ENCODE measurements around the gene ARHGAP10.
A peak's percentile ranks its signal among the peaks of the same experiment; 100 is the strongest.

Gene ARHGAP10, protein sequence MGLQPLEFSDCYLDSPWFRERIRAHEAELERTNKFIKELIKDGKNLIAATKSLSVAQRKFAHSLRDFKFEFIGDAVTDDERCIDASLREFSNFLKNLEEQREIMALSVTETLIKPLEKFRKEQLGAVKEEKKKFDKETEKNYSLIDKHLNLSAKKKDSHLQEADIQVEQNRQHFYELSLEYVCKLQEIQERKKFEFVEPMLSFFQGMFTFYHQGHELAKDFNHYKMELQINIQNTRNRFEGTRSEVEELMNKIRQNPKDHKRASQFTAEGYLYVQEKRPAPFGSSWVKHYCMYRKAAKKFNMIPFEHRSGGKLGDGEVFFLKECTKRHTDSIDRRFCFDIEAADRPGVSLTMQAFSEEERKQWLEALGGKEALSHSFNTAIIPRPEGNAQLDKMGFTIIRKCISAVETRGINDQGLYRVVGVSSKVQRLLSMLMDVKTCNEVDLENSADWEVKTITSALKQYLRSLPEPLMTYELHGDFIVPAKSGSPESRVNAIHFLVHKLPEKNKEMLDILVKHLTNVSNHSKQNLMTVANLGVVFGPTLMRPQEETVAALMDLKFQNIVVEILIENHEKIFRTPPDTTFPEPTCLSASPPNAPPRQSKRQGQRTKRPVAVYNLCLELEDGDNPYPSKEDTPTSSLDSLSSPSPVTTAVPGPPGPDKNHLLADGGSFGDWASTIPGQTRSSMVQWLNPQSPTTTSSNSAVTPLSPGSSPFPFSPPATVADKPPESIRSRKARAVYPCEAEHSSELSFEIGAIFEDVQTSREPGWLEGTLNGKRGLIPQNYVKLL

DNA sequence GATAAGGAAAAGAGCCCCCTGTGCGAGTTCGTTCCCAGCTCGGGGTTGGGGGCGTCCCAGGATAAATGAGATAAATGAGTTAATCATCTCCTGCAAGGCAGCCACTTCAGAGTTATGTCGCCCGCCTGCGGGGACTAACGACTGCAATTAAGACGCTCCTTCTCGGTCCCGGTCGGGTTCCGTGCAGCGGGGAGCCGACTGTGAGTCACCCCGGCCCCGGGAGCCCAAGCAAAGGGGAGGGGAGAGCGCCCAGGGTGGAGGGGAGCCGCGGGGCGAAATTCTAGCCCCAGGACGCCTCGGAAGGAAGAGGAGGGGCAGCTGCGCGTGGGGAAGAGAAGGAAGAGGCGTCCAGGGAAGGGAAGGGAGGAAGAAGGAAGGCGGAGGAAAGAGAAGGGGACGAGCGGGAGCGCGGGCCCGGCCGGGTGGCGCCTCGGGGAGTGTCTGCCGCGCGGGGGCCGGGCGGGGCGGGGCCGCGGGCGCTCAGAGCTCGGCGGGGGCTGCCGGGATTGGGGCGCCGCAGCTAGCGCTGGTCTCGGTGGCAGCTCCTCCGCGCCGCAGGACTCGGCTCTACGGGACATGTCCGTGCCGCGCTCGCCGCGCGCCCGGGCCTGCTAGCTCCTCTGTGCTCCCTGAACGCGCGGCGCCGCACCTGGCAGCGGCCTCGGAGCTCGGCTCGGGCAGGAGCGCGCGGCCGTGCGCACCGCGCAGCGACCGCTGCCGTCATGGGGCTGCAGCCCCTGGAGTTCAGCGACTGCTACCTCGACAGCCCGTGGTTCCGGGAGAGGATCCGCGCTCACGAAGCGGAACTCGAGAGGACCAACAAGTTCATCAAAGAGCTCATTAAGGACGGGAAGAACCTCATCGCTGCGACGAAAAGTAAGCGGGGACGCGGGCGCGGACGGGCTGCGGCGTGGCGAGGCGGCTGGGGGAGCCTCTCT is at the start of gene ARHGAP10:
Gene ARHGAP10, plus strand, starts transcription at position 509 of the 938 bp plus-strand sequence. Its CDS starts 214 bp downstream, at position 723.
- peak; percentile 74 for DNase-seq (ENCODE audit: low spot score)

DNA sequence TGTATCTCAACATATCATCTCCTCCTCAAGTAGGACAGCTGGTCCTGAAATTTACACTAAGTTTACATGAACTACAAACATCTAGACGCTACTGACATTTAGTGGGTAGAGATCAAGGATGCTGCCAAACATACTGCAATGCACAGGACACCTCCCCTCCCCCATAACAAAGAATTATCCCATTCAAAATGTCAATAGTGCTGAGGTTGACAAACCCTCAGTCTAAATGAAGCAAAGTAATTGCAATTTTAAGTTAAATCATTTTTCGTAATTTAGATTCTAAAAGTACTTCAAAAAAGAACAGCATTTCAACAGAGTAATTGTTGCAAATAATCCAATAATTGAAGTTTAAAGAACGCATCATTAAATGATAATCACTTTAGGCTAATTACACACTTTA is 49.1 kb upstream of the ARHGAP10 start:
- no peak for DNase-seq (ENCODE audit: low spot score)

DNA sequence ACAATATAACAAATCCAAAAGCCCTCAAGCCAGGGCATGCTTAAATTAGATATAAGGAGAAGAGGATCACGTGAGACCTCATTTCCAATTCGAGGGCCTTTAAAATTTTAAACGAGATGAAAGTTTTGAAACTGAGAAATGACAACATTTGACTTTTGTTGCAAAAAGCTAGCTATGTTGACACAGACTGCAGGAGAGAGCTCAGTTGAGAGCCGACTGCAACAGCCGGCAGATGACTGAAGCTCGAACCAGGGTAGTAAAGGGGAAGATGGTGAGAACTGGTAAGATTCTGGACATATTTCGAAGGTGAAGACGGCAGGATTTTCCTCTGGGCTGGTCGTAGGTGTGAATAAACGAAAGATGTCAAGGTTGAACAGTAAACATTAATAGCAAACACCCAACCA is 48.7 kb upstream of the ARHGAP10 start:
- peak; percentile 10 for DNase-seq (ENCODE audit: low spot score)

DNA sequence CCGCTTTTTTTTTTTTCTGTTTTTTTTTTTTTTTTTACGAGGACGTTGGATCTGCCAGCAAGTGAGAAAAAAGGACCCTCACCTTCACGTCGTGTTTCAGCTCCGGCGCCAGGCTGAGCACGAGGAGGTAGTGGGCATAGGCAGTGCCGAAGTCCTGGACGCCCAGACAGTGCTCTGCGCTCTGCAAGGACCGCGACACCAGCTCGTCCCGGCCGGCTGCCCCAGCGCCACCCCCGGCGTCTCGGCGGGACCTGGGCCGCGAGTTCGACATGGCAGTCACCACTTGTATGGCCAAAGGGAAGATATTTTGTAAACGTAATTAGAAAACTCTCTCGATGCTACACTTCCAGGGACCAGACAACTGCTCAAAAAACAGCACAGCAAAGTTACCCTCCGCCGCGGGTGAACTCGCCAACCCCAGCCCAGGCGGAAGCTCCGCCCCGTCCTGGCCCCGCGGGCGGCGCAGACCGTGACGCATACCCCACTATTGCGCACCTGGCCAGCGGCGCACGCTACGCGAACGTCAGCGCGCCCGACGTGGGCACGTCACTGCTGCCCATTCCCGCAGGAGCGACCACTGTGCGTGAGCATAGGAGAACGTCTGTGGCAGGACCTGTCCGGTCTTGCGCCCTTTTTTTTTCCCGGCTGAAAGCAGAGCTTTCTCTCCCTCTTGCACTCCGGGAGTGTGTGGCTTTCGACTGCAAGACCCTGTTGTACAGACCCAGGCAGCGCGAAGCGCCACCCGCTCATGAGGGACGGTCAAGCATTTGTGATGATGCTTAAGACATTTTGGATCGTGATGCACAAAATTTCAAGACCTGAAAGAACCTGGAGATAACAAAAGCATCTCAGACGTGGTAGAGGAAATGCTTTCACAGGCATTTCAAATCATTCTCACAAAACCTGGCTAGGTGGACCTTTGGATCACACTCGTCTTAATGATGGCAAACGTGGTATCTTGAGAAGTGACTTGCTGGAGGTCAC is 47.9 kb upstream of the ARHGAP10 start, which contains the start of gene PRMT9:
Gene PRMT9, minus strand, starts transcription at position 447 of the 984 bp plus-strand sequence. Its CDS starts 176 bp downstream, at position 271.
- DNase-seq (ENCODE audit: low spot score) = peak; percentile 83

DNA sequence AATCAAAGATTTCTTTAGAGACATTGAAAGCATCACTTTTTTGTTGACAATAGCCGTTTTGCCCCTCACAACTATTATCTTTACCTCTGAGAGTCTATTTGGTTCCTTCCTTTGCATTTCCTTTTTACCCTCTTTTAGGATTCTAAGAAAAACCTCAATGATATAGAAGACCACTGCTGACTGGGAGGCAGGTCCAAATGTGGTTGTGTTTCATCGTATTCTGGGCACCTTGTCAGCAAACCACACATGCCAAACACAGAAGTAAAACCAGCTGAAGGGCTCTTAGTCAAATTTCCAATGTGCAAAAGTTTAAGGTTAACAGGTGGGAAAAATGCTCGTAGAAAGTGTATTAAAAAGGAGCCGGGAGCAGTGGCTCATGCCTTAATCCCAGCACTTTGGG is 42.8 kb upstream of the ARHGAP10 start:
- DNase-seq (ENCODE audit: low spot score) = peak; percentile 24

DNA sequence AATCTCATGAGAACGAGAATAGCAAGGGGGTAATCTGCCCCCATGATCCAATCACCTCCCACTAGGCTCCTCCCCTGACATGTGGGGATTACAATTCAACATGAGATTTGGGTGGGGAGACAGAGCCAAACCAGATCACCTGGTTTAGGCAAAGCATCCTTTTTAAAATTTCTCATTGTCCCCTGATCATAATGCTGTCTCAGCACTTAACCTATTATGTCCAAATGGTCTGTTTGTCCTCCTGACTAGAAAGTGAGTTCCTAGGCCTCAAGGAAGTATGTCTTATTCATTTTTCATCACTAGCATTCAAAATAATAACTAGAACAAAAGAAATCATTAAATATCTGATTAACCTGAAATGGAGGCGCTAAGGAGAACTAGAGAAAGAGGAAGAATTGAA is 40.1 kb upstream of the ARHGAP10 start:
- no peak for DNase-seq (ENCODE audit: low spot score)

DNA sequence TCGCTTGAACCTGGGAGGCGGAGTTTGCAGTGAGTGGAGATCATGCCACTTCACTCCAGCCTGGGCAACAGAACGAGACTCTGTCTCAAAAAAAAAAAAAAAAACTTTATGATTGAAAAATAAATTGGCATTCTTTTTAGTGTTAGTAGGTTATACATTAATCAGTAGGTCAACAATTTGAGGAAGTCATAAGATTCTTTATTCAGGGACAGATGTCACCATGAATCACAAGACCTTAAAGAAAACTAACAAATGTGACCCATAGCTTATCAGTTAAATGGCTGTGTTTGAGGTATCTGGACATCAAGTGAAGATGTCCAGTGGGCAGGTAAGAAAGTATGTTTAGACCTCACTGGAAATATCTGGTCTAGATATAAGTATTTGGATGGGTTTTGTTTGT is 38.7 kb upstream of the ARHGAP10 start:
- no peak for DNase-seq (ENCODE audit: low spot score)

DNA sequence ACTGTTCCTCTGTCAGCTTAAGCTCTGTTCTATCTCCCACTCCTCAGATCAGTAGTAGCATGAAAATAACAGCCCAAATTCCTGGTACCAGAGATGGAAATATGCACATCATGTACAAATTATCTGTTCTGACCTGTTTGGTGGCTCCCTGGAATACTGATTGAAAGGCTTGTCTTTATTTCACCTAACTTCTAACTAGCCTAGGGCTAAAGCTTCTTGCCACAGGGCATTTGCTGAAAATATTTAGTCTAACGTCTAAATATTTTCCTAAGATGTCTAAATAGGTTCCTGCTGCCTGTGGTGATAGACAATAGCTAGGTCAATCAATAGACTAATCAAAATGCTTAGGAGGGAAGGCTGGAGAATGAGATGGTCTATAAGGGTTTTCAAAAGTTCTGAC is 35.0 kb upstream of the ARHGAP10 start:
- no peak for DNase-seq (ENCODE audit: low spot score)

DNA sequence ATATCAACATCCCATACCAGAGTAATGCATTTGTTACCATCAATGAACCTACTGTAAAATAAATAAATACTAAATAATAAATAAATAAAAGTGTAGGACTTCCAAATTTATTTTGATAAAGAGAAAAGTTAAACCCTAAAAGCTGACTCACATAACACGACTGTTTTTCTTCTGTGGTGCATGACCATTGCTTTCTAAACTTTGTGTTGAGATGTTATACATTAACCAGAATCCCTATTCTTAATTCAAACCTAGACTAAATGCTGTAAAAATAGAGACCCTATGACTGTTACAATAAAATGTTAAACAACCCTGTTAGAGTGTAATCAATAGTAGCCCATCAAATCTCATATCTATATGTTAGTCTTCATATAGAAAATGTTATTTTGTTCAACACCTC is 27.0 kb upstream of the ARHGAP10 start:
- DNase-seq (ENCODE audit: low spot score) = no peak

DNA sequence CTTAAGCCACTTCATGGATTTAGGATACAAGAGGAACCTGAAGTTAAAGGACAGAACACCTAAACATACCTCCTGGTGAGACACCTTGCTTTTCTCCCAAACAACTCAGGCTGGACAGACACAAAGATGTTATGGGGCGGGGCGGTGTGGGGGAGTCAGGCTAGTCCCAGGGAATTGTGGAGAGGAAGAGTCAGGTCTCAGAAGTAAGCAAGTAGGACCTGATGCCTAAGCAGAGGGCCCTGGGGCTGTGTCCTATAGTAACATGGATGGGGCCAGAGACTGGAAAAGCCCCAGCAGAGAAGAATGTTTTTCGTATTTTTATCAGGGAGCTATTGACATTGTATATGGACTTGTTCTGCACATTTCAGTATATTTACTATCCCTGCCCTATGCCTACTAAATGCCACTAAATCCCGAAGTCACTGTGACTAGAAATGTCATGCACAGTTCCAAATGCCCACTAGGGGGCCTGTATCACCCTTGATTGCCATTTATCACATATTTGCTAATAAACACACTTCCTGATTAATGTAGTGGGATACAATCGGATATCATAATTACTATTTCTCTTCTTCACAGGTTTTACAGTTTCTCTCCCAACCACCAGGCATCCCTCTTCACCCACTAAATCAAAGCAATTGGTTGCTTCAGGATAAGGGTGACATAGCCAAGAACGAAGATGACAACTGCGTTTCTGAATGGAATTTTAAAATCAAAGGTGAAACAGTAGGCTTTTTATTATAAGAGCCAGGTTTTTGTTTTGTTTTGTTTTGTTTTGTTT is 23.8 kb upstream of the ARHGAP10 start:
- DNase-seq (ENCODE audit: low spot score) = peak; percentile 74

DNA sequence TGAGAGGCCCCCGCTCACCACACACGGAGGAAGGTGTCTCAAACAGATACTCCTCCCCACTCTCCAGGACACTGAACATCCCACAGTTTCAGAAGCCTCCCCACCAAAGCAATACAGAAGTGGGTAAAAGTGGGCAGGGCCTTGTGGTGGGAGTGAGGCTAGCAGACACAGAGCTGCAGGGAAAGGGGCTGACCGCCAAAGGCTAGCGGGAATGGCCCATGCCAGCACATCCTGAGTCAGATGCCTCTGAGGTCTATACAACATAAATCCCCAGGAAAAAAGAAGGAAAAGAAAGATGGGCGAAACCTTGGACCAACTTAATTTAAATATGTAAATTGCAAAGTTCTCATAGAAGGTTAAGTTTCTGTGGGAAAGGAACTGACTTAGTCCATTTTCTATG is 21.9 kb upstream of the ARHGAP10 start:
- no peak for DNase-seq (ENCODE audit: low spot score)

DNA sequence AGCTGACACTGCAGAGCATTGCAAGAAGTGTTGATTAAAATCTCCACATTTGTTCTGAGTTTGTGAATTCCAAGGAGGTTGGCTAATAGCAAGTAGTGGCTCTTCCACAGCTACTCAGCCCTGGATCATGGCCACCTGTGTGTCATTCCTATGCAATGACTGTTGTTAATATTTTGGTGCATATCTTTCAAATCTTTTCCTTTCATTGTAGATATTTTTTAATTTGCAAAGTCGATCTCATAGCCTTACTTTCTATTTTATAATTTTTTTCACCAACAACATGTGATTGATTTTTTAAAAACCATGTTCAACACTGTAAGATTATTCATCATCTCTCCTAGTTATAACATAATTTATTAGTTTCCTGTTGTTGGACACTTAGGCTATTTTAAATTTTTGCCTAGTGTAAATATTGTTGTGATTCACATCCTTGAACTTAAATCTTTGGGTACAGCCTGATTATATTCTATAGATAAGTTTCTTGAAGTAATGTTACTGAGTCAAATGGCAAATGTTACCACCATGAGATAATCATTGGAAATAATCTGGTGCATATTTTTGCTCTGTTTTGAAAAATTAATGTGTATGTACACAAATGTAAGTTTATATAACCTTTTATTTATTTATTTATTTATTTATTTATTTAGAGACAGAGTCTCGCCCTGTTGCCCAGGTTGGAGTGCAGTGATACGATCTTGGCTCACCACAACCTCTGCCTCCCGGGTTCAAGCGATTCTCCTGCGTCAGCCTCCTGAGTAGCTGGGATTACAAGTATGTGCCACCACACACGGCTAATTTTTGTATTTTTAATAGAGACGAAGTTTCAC is 17.1 kb upstream of the ARHGAP10 start:
- DNase-seq (ENCODE audit: low spot score) = no peak

DNA sequence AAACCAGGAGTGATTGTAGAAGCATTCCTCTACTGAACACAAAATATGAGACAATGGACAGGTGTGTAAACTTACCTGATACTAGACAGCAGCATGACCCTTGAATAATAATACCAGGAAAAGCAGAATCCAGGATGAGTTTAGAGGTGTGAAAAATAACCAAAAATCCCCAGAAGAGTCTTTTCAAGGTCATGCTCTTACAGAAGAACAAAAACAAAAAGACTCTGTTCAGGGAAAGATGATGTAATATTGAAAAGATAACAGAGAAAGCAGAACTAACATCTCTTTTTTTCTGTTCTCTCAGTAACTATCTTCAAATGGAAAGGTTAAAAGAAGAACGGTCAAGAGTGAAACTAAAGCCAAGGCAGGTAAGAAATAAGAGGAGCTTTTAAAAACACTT is 14.0 kb upstream of the ARHGAP10 start:
- no peak for DNase-seq (ENCODE audit: low spot score)

DNA sequence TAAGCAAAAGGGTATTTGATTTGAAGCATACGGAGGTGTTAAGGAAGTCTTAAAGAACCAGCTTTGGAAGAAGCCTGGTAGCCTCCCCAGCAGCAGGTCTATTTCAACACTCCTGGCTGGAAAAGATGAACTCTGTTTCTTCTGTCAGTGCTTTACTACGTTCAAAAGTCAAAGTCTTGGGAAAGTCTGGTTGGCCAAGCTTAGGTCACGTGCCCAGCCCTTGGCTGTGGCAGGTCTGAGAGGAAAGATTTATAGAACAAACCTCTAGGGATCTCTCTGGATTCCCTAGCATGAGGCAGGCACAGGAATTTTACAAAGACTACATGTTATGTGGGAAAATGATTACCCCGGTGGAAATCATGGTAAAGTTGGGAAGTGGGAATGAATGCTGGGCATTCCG is 8.6 kb upstream of the ARHGAP10 start:
- no peak for DNase-seq (ENCODE audit: low spot score)

DNA sequence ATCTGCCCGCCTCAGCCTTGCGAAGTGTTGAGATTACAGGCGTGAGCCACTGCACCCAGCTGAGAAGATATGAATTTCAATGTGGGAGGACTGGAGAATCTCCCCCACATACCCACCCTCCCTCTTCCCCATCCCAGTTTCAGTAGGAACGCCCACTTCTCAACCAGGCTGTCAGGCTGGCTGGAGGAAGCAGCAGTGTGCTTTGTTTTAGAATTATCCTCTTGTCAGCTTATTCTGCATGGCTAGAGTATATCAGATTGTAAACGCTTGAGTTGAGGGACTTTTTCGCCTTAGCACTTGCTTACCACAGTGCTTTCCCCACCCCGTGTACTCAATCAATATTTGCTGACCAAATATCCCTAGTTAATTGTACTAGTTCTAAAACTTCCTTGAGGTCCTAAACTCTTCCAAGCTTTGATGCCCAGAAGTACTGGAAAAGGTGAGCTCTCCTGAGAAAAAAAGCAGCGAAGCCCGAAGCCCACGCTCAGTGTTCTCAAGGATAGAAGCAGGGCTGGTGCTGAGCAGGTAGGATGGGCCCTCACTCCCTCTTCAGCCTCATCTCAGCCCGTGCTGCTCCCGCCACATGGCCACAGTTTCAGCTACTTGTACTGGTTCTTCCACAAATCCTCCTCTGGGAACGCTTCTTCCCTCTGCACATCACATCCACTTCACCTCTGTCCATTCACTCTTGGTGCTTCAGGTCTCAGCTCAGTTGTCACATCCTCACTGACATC is 7.3 kb upstream of the ARHGAP10 start:
- no peak for DNase-seq (ENCODE audit: low spot score)

DNA sequence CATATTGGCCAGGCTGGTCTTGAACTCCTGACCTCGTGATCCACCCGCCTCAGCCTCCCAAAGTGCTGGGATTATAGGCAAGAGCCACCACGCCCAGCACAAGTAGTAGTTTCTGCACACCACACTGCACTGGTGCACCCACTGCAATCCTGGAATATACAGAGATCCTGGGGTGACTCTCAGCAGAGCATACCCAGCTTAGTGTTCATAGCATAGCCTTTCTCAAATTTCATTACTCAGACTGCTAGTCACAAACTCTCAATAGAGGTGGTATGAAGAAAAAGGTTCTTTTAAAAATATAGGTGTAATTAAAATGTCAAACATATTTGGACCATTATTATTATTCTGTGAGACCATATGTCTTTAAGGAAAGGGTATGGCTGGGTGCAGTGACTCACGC is 6.2 kb upstream of the ARHGAP10 start:
- DNase-seq (ENCODE audit: low spot score) = no peak

DNA sequence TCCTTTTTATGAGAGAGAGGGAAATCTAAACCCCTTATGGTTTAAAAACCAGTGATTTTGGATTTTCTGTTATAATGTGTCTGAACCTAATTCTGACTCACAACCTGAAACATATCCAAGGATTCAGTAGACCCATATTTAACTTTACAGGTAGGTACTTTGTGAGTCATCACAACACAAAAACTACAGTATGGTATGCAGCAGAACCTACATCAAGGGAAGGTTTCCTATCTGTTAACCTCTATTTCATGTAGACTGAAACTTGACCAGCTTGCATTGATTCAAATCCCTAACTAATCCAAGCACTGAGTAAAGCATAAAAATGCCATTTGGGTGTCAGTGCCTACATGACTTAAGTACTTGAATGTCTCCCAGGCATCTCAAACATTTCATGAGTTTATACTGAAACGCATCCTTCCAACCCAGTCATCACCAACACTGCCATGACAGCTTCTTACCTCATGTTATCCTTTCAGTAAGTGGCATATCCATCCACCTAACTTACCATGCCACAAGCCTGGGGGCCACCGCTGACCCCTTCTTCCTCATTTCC is 4.3 kb upstream of the ARHGAP10 start:
- no peak for DNase-seq (ENCODE audit: low spot score)

DNA sequence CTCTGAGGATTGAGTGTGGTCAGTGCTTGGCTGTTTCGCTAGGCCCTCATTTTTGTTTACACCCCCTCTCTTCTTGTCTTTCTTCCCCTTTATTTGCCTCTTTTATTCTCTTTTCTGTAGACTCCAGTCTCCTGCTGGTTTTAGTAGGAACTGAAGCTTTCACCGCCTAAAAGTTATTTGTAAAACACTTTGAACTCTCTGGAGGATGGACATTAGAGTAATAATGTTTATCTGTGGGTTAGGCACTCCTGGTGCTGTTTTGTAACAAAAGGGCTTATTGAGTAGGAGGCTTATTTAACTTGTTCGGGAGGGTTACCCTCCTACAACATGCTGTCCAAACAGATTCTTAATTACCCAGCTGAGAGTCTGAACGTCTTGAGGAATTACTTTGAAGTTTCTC is 1.6 kb upstream of the ARHGAP10 start:
- no peak for DNase-seq (ENCODE audit: low spot score)
